ENCODE results near the gene DLEC1.

Gene DLEC1

GRCh38 chr3:38088126-38089078 lies 49.4 kb downstream of the DLEC1 start:
- DNase-seq, result no peak

- no peak for DNase-seq
These were observed 50.2 kb downstream of the DLEC1 start for GRCh38 chr3:38089163-38089562.

DNA sequence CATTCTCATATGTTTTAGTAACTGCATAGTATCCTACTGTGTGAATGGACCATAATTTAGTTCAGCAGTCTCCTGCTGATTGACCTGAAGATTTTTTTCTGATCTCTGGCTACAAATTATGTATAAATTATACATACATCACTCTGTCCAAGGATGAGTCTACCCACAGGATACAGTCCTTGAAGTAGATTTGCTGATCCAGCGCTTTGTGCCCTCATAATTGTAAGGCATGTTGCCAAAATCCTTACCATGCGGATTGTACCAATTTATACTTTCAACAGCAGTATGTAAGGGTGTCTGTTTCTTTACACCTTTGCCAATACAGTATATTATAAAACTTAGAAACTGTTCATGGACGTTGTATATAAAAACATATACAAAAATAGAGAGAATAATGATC lies 51.4 kb downstream of the DLEC1 start:
- DNase-seq, result no peak

- no peak for DNase-seq
These were observed 56.0 kb downstream of the DLEC1 start for GRCh38 chr3:38094999-38095398.

DNA sequence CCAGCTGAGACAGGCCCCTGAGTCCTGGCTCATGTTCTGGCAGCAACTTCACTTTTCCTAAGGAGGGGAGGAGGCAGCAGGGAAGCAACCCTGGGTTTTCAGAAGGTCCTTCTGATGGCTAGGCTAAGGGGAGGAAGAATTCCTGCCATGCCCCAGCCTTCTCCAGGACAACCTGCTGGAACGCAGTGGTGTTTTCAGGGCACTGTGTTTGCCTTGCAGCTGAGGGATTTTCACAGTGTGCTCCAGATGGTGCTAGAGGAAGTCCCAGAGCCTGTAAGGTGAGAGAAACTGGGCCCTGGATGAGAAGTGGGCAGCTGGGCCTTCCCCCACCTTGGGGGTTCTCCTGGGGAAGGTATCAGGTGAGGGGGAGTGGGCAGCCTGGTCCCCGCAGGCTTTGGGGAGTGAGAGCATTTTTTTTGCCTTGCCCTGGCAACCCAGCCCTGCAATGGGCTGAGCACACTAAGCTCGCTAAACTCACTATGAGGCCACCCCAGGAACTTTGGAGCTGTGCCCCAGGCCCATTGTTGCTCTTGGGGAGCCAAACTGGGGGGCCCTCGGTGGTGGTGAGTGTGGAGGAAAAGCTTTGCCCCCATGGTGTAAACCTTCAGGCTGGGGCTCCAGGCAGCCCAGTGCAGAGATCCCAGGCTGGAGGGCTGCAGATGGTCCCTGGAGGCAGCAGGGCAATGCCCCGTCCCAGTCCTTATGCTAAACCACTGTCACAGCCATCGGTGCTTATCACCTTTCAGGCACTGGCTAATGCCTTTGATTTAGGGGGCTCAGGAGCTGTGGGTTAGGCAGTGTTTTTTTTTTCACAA lies 56.9 kb downstream of the DLEC1 start:
- no peak for DNase-seq

- no peak for DNase-seq
These were observed 58.7 kb downstream of the DLEC1 start for GRCh38 chr3:38097446-38098375.

- no peak for DNase-seq
These were observed 59.3 kb downstream of the DLEC1 start for GRCh38 chr3:38098376-38098723.

DNA sequence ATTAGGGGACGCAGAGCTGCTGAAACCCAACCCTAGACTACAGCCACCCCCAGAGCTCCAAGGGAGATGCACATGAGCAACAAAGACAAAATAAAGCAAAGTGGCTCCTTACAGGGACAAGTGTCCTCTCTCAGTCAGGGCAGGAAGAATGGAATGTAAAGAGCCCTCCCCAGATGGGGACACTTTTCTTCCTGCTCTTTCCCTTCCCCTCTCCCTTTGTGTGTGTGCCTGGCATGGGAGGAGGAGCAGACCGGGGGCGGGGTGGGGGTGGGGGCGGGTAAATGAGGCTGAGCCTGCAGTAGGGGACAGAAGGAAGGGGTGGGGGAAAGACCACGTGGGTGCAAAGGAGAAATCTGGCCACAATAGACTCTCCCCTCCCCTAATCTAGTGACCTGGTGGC lies 60.5 kb downstream of the DLEC1 start:
- DNase-seq, result no peak

- DNase-seq, result no peak
These were observed 61.5 kb downstream of the DLEC1 start for GRCh38 chr3:38100498-38100897.

- DNase-seq, result no peak
These were observed 62.9 kb downstream of the DLEC1 start for GRCh38 chr3:38101811-38102443.

DNA sequence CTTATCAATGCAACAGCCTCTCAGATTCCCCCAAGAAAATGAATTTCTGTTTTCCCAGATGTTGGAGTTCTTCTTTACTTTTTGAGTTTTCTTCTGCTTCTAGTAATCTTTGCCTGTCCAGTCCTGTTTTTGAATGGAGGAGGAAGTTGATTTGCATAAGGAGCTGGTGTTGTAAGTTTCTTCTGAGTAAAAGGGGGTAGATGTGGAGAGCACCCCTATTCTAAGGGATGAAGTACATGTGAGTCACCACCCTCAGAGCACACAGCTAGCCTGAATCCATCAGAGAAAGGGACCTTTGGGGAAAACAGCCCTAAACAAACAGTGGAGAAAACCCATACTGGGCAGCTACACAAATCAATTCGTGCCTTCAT lies 63.4 kb downstream of the DLEC1 start:
- no peak for DNase-seq

GRCh38 chr3:38105525-38105924 lies 66.5 kb downstream of the DLEC1 start:
- no peak for DNase-seq

DNA sequence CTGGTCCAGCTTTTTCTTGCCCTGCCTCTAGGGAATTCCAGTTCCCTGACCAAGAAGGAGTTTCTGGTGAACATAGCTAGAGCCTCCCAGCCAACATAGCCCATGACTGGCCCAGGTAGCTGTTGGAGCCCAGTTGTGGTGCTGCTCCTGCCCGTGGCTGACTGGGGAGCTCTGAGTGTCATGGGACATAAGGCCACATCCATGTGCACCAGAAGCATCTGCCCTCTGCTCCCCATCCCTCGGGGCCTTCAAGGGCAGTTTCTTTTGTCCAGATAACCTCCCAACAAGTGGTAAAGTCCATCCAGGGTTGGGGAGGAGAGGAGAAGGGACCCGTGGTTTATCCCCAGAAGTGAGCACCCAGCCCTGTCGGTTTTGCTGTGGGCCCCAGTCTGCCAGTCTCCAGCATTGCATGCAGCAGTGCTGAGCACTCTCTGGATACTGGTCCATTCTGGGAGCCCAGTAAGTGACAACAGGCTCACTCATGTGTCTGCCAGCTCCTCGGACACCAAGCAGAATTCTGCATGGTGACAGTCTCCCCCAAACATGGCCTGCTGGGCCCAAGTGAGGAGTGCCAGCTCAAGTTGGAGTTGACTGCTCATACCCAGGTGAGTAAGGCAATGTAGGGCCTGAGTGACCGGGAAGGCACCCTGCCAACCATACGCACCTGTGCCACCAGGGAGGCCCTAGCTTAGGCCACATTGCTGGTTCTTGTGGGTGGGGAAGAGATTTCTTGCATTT lies 69.1 kb downstream of the DLEC1 start:
- no peak for DNase-seq

- peak; percentile 61 for DNase-seq
These were observed 69.9 kb downstream of the DLEC1 start for GRCh38 chr3:38108649-38109579.

GRCh38 chr3:38109580-38110313 lies 70.7 kb downstream of the DLEC1 start:
- DNase-seq, result no peak

DNA sequence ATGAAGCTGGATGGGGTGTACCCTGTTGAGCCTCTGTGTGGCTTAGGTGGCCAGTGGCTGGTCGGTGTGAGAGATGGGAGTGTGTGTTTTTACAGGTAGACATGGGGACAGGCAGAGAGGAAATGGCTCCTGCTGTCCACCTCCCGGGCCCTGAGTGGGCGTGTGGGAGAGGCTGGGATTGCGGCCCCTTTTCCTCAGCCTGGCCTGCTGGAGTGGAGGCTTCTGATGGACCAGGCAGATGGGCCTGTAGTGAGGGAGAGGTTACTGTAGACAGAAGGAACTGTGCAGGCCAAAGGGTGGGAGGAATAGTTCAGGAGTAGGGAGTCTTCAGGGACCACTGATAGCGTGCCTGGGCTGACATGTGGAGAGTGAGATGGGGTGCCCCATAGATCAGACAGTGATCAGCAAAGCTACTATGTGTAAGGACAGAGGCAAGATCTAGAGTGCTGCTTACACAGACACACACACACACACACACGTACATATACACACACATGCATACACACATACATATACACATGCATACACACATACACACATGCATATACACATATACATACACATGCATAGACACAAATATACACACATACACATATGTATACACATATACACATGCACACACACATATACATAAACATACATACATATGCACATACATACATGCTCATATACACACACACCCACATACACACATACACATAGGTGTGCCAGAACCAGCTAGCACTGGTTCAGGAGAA lies 71.5 kb downstream of the DLEC1 start:
- DNase-seq, result no peak

GRCh38 chr3:38111201-38111600 lies 72.2 kb downstream of the DLEC1 start:
- DNase-seq, result no peak

- no peak for DNase-seq
These were observed 72.8 kb downstream of the DLEC1 start for GRCh38 chr3:38111696-38112377.

- DNase-seq, result no peak
These were observed 73.4 kb downstream of the DLEC1 start for GRCh38 chr3:38112378-38112761.
